Vagina (tissue), 2 donors: ENCODE results near the gene HEXIM2.

Experiments used
- POLR2A ChIP-seq, 2 donors: fragments of 450-650 bp; IDR thresholded peaks; one replicate each; pipeline ENCODE4 v1.6.1; 2017; ENCODE audit warnings: antibody characterized with exemption in 2 of 2, mild to moderate bottlenecking in 2 of 2, moderate library complexity in 2 of 2
- TF ChIP-seq, protein P1 (sequence below), 3 experiments: fragments of 450-650 bp in 2 of 3; fragments of 200-600 bp in 1 of 3; sonication (generic) in 1 of 3; IDR thresholded peaks; one replicate each; pipeline ENCODE4 v1.5.1; 2017 to 2019; ENCODE audit warnings: antibody characterized with exemption in 3 of 3, mild to moderate bottlenecking in 2 of 3, moderate library complexity in 2 of 3

DNA sequence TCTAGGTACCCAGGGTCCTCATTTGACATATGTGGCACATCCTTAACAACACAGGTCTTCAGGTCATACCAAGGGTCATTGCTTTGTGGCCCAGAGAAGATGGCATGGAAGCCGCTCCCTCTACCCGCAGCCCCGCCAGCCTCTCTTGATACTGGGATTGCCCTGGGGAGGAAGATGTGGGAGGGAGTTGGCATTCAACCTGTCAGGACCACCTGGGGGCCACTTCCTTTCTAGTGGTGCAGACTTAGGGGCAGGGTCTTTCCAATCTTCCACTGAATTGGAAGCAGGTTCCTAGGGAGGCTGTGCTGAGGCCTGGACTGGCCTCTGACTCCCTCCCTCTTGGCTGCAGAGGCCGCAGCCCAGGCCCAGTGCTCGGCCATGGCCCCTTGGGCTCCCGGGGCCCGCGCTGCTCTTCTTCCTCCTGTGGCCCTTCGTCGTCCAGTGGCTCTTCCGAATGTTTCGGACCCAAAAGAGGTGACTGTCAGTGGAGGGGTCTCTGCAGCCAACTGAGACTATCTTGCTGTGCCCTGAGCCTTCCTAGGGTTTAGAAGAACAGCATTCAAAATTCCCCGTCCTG is 18.5 kb upstream of the HEXIM2 start:
- TF ChIP-seq, protein P1, sequence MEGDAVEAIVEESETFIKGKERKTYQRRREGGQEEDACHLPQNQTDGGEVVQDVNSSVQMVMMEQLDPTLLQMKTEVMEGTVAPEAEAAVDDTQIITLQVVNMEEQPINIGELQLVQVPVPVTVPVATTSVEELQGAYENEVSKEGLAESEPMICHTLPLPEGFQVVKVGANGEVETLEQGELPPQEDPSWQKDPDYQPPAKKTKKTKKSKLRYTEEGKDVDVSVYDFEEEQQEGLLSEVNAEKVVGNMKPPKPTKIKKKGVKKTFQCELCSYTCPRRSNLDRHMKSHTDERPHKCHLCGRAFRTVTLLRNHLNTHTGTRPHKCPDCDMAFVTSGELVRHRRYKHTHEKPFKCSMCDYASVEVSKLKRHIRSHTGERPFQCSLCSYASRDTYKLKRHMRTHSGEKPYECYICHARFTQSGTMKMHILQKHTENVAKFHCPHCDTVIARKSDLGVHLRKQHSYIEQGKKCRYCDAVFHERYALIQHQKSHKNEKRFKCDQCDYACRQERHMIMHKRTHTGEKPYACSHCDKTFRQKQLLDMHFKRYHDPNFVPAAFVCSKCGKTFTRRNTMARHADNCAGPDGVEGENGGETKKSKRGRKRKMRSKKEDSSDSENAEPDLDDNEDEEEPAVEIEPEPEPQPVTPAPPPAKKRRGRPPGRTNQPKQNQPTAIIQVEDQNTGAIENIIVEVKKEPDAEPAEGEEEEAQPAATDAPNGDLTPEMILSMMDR (IDR thresholded peaks at IDR 0.05), result no peak
- no peak for TF ChIP-seq POLR2A (IDR thresholded peaks at IDR 0.05)
